Measurements from ENCODE around the gene SKAP2.

Gene SKAP2

DNA sequence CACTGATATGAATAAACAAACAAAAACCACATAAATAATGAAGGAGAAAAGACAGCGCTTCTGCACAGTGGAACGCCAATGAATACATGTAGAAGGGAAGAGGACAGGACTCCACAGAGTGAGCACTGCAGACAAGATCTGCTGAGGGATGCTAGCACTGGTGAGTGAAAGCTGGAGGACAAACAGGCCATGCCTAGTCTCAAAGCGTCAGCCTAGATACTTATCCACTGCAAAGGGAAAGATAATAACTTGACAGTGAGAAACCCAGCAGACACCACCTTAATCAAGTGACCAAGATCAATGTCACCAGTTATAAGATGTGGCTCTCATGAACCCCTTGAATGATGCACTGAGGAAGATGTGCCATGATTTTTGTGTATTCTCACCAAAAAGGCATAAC lies 227.6 kb downstream of the SKAP2 start:
- no peak overlapping the region for H2AFZ ChIP-seq (ENCODE audit: low read depth, low read length)
- H3K9me3 ChIP-seq (ENCODE audit: insufficient read depth, low read length, severe bottlenecking), result no peaks in the 10 kb centered on the region
- no peak for TF ChIP-seq EZH2 (IDR thresholded peaks at IDR 0.05; ENCODE audit: borderline replicate concordance, low read depth, low read length, severe bottlenecking)
- TF ChIP-seq, protein P1, sequence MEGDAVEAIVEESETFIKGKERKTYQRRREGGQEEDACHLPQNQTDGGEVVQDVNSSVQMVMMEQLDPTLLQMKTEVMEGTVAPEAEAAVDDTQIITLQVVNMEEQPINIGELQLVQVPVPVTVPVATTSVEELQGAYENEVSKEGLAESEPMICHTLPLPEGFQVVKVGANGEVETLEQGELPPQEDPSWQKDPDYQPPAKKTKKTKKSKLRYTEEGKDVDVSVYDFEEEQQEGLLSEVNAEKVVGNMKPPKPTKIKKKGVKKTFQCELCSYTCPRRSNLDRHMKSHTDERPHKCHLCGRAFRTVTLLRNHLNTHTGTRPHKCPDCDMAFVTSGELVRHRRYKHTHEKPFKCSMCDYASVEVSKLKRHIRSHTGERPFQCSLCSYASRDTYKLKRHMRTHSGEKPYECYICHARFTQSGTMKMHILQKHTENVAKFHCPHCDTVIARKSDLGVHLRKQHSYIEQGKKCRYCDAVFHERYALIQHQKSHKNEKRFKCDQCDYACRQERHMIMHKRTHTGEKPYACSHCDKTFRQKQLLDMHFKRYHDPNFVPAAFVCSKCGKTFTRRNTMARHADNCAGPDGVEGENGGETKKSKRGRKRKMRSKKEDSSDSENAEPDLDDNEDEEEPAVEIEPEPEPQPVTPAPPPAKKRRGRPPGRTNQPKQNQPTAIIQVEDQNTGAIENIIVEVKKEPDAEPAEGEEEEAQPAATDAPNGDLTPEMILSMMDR (IDR thresholded peaks at IDR 0.05; ENCODE audit: borderline replicate concordance, extremely low read depth, low read length, poor library complexity, severe bottlenecking), result no peak
- H3K4me1 ChIP-seq (ENCODE audit: insufficient read depth, low read length), result no peaks in the 10 kb centered on the region
- no peak overlapping the region for H3K4me2 ChIP-seq (ENCODE audit: insufficient read depth, low read length)
- H3K27me3 ChIP-seq (ENCODE audit: insufficient read depth, low read length, poor library complexity), result no peaks in the 10 kb centered on the region
- DNase-seq (no peak), ATAC-seq (ENCODE audit: insufficient read depth, low read depth) (no peak)
- H3K79me2 ChIP-seq (ENCODE audit: insufficient read depth, low read length), result no peaks in the 10 kb centered on the region
- no peaks in the 10 kb centered on the region for H3K36me3 ChIP-seq (ENCODE audit: insufficient read depth, low read length)
- no peaks in the 10 kb centered on the region for H4K20me1 ChIP-seq (ENCODE audit: insufficient read depth, low read length)
- H3K27ac ChIP-seq (ENCODE audit: low read length), result no peak overlapping the region
- no peak overlapping the region for H3K4me3 ChIP-seq (ENCODE audit: low read depth in 1 of 2, low read length in 2 of 2)
- H3K9ac ChIP-seq (ENCODE audit: low read depth, low read length), result no peak overlapping the region

DNA sequence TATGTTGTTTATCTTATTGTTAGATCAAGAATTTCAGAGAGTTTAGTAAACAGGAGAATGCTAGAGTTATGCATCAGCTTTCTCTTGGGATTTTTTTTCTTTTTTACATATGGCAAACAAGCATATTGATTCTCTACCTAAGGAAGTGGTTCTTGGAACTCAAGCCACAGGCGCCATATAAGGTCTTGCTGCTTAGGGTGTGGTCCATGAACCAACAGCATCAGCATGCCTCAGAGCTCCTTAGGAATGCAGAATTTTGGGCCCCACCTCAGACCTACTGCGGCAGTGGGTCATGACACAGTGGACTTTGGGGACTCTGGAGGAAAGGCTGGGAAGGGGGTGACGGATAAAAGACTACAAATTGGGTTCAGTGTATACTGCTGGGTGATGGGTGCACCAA lies 230.8 kb downstream of the SKAP2 start:
- Histone ChIP-seq H2AFZ (ENCODE audit: low read depth, low read length) (no peak overlapping the region), H3K4me2 (ENCODE audit: insufficient read depth, low read length) (no peak overlapping the region), H3K27me3 (ENCODE audit: insufficient read depth, low read length, poor library complexity) (no peaks in the 10 kb centered on the region), H3K9me3 (ENCODE audit: insufficient read depth, low read length, severe bottlenecking) (no peaks in the 10 kb centered on the region), H3K4me3 (ENCODE audit: low read depth in 1 of 2, low read length in 2 of 2) (no peak overlapping the region), H3K79me2 (ENCODE audit: insufficient read depth, low read length) (no peaks in the 10 kb centered on the region), H3K4me1 (ENCODE audit: insufficient read depth, low read length) (no peaks in the 10 kb centered on the region), H3K27ac (ENCODE audit: low read length) (no peak overlapping the region), H3K9ac (ENCODE audit: low read depth, low read length) (no peak overlapping the region), H4K20me1 (ENCODE audit: insufficient read depth, low read length) (no peaks in the 10 kb centered on the region), H3K36me3 (ENCODE audit: insufficient read depth, low read length) (no peaks in the 10 kb centered on the region)
- no peak for TF ChIP-seq EZH2 (IDR thresholded peaks at IDR 0.05; ENCODE audit: borderline replicate concordance, low read depth, low read length, severe bottlenecking)
- TF ChIP-seq, protein P1 (IDR thresholded peaks at IDR 0.05; ENCODE audit: borderline replicate concordance, extremely low read depth, low read length, poor library complexity, severe bottlenecking), result no peak
- ATAC-seq (ENCODE audit: insufficient read depth, low read depth) (no peak), DNase-seq (no peak)

DNA sequence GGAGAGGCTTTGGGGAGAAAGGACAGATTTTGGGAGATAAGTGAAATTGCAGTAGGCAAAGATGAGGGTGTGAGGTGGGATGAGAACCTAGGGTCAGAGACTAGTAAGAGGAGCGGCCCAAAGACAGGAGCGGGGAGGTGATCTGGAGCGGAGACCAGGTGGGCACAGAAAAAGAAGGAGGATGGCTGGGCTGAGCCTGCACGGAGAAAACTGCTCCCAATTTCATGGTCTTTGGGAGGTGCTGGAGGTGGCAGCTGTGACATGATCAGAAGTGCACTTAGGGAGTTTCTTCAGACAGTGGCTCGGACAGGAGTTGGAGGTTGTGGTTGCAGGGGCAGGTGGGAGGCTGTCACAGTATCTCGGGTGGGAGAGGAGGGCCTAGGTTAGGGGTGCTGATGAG lies 232.8 kb downstream of the SKAP2 start:
- Histone ChIP-seq H3K36me3 (ENCODE audit: insufficient read depth, low read length) (no peaks in the 10 kb centered on the region), H3K9ac (ENCODE audit: low read depth, low read length) (no peak overlapping the region), H3K4me3 (ENCODE audit: low read depth in 1 of 2, low read length in 2 of 2) (no peak overlapping the region), H2AFZ (ENCODE audit: low read depth, low read length) (no peak overlapping the region), H3K9me3 (ENCODE audit: insufficient read depth, low read length, severe bottlenecking) (no peaks in the 10 kb centered on the region), H3K27ac (ENCODE audit: low read length) (no peak overlapping the region), H3K4me2 (ENCODE audit: insufficient read depth, low read length) (no peak overlapping the region), H4K20me1 (ENCODE audit: insufficient read depth, low read length) (no peaks in the 10 kb centered on the region), H3K27me3 (ENCODE audit: insufficient read depth, low read length, poor library complexity) (no peaks in the 10 kb centered on the region), H3K79me2 (ENCODE audit: insufficient read depth, low read length) (no peaks in the 10 kb centered on the region), H3K4me1 (ENCODE audit: insufficient read depth, low read length) (no peaks in the 10 kb centered on the region)
- ATAC-seq (ENCODE audit: insufficient read depth, low read depth), result no peak
- TF ChIP-seq, protein P1 (IDR thresholded peaks at IDR 0.05; ENCODE audit: borderline replicate concordance, extremely low read depth, low read length, poor library complexity, severe bottlenecking), result no peak
- no peak for TF ChIP-seq EZH2 (IDR thresholded peaks at IDR 0.05; ENCODE audit: borderline replicate concordance, low read depth, low read length, severe bottlenecking)
- no peak for DNase-seq
